Activated T-cell treated with anti-CD3 and anti-CD28 coated beads, Interleukin-2, amount 50 U/mL, for 72 hours (primary cell): ENCODE data around the gene PDE7B. TPM values are rescaled to one million over a fixed set of nuclear protein-coding genes. Genes with fewer than 3 reads are reported as not detected.

Experiments used
- ATAC-seq, 2 donors: fragments of 150-1000 bp; cut with Tn5 transposase; replicated peaks in 1 of 2; 2 replicates each; pipeline ENCODE4 v1.10.0; 2021; ENCODE audit warnings: moderate library complexity in 2 of 2, mild to moderate bottlenecking in 1 of 2
- DNase-seq, 2 donors: peaks; one replicate each; pipeline ENCODE4 v3.0.0; 2021 to 2022; ENCODE audit warnings: mixed read lengths in 1 of 2
- H3K27ac Mint-ChIP-seq: one replicate; pipeline ENCODE4 v1.8.0; 2022; ENCODE audit warnings: mild to moderate bottlenecking, moderate library complexity, mixed read lengths
- H3K27me3 Mint-ChIP-seq: one replicate; pipeline ENCODE4 v1.8.0; 2022; ENCODE audit warnings: low read depth, mixed read lengths
- H3K36me3 Mint-ChIP-seq, 2 donors: one replicate each; pipeline ENCODE4 v1.8.0; 2022; ENCODE audit warnings: mixed read lengths in 2 of 2, mild to moderate bottlenecking in 1 of 2; ENCODE audit not compliant: insufficient read depth in 2 of 2
- H3K4me1 Mint-ChIP-seq: one replicate; pipeline ENCODE4 v1.8.0; 2022; ENCODE audit warnings: low read depth, mixed read lengths
- H3K4me3 Mint-ChIP-seq, 2 donors: one replicate each; pipeline ENCODE4 v1.8.0; 2022; ENCODE audit warnings: mild to moderate bottlenecking in 2 of 2, mixed read lengths in 2 of 2, moderate library complexity in 2 of 2
- H3K9me3 Mint-ChIP-seq, 2 donors: one replicate each; pipeline ENCODE4 v1.8.0; 2022; ENCODE audit warnings: mixed read lengths in 2 of 2
- total RNA-seq, 2 donors: library from RNA; stranded (reverse); gene quantifications; one replicate each; pipeline ENCODE4 v1.2.3, GENCODE V29; 2022

Gene PDE7B
- total RNA-seq, 2 donors from 2014 or later = 1.00 to 4.2 TPM

GRCh38 chr6:135935941-135936601 lies 84.6 kb downstream of the PDE7B start:
- Mint-ChIP-seq H3K9me3 (no peaks in the 10 kb centered on the region), H3K27ac (no peak overlapping the region), H3K27me3 (peaks cover 5% of the 10 kb centered on the region), H3K4me1 (no peaks in the 10 kb centered on the region), H3K36me3 (no peaks in the 10 kb centered on the region), H3K4me3 (no peak overlapping the region)
- DNase-seq (no peak), ATAC-seq (no peak)

DNA sequence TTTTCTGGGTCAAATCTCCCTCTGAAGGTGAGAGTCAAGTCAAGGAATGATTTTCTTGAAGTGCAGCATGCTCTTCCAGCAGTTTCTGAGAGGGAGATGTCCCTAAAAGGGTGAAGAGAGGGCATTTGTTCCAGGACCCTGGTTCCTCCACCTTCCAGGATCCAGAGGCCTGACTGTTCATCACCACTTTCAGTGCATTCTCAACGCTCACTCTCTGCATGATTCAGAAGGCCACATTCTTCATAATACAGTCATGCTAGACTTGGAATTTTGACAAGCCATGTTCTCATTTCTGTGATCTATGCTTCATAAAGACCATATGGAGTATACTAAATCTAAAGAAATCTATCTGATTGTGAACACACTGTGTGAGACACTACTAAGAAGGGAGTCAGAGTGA lies 85.1 kb downstream of the PDE7B start:
- Mint-ChIP-seq H3K27ac (no peak overlapping the region), H3K9me3 (no peaks in the 10 kb centered on the region), H3K4me1 (no peaks in the 10 kb centered on the region), H3K4me3 (no peak overlapping the region), H3K36me3 (no peaks in the 10 kb centered on the region), H3K27me3 (peaks cover 5% of the 10 kb centered on the region)
- ATAC-seq = no peak
- DNase-seq = no peak

DNA sequence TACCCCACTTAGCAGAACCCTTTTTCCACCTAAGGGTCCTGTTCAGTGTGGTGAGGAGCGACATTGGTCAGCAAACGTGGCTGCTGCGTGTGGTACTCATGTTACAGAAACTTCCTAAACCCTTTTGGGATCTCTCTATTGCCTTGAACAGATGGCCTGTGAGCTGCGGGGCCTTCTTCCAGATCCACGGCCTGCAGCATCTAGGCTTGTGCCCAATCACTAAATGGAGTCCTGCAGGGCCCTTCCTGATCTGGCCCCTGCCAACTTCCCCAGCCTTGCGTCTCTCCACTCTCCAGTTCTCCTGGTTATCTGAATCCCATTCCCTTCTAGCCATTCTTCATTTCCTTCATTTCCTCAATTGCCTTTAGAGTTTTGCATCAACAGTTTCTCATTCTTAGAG lies 85.6 kb downstream of the PDE7B start:
- no peak for DNase-seq
- no peaks in the 10 kb centered on the region for H3K4me1 Mint-ChIP-seq
- H3K27me3 Mint-ChIP-seq = peaks cover 5% of the 10 kb centered on the region
- no peak overlapping the region for H3K27ac Mint-ChIP-seq
- ATAC-seq = no peak
- H3K9me3 Mint-ChIP-seq = no peaks in the 10 kb centered on the region
- H3K36me3 Mint-ChIP-seq = no peaks in the 10 kb centered on the region
- H3K4me3 Mint-ChIP-seq = no peak overlapping the region

DNA sequence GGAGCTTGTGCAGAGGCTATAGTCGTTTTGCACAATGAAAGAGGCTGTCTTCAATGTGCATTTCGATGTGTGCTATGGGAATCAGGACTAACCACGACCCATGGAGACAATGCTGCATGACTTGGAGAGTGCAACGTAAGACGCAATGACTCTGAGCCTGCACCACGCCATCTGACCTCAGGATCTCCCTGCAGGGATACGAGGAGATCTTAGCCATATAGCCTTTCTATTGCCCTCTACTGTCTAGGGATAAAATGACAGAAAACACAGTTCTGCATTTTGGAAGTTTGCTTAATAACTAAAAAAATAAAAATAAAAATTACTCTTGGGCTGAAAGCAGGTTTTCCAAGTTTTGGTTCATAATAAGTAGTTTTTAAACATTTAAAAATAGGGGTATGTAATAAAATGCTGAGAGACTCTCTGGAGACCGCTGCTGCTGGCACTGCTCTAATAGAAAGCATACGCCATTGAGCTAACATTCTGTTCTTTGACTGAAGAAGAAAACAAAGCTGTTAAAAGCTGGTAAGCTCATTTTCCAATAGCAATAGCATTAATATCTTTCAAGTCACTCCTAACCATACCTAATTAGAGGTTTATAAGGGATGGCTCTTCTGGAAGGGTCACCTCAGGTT lies 87.2 kb downstream of the PDE7B start:
- Mint-ChIP-seq H3K9me3 (no peaks in the 10 kb centered on the region), H3K4me3 (no peak overlapping the region), H3K27me3 (peaks cover 5% of the 10 kb centered on the region), H3K36me3 (no peaks in the 10 kb centered on the region), H3K27ac (no peak overlapping the region), H3K4me1 (no peaks in the 10 kb centered on the region)
- ATAC-seq = no peak
- no peak for DNase-seq

DNA sequence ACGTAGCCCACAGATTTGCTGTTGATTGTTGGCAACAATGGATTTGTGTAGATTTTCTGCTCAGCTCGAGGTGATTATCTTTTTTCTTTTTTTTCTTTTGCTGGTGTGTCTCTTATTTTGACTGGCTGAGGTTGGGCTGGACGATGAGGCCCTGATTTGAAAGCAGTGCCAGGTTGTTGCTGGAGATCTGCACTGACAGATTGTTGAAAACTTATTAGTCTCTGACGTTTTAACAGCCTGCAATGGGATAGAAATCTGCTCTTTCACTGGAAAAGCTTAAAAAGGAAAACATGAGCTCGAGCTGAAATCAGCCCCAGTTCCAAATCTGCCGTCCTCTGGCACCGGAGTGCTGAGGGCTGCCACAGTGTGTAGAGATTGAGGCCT lies 87.7 kb downstream of the PDE7B start:
- Mint-ChIP-seq H3K27ac (no peak overlapping the region), H3K4me3 (no peak overlapping the region), H3K27me3 (peaks cover 5% of the 10 kb centered on the region), H3K9me3 (no peaks in the 10 kb centered on the region), H3K36me3 (no peaks in the 10 kb centered on the region), H3K4me1 (no peaks in the 10 kb centered on the region)
- DNase-seq = no peak
- no peak for ATAC-seq

GRCh38 chr6:135940616-135941167 lies 89.2 kb downstream of the PDE7B start:
- ATAC-seq = no peak
- Mint-ChIP-seq H3K27ac (no peak overlapping the region), H3K4me3 (no peak overlapping the region), H3K27me3 (peaks cover 5% of the 10 kb centered on the region), H3K4me1 (no peaks in the 10 kb centered on the region), H3K9me3 (no peaks in the 10 kb centered on the region), H3K36me3 (no peaks in the 10 kb centered on the region)
- no peak for DNase-seq

DNA sequence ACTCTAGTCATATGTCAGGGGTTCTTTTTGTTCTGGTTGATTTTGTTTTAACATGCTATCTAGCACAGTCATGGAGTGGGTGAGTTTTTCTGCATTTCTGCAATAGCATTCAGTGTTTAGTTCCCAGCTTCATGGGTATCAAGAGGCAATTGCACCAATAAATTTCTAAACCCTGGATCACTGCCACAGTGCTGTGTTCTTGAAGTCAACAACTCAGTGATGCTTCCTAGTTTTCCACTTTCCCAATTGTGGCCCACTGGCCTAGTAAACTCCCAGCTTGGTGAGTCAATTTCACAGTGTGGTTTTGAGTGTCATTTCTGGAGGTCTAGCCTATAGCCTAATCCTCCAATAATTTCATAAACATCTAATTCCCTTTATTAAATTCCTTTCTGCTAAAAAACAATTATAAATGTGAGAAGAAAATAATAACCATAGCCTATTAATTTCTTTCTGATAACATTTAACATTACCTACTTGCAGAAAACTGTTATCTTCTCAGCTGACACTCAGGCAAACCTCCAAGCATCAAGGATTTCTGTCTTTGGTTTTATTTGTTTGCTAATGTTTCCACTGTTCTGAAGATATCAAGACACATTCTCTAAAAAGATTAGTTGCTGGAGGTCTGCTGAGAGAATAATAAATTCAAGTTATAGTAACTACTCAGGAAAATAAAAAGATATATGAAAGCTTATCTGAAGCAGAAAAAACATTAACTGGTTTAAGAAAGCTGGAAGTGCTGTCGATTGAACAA lies 89.9 kb downstream of the PDE7B start:
- ATAC-seq (no peak), DNase-seq (no peak)
- Mint-ChIP-seq H3K9me3 (no peaks in the 10 kb centered on the region), H3K4me1 (no peaks in the 10 kb centered on the region), H3K27ac (no peak overlapping the region), H3K4me3 (no peak overlapping the region), H3K27me3 (peaks cover 5% of the 10 kb centered on the region), H3K36me3 (no peaks in the 10 kb centered on the region)

DNA sequence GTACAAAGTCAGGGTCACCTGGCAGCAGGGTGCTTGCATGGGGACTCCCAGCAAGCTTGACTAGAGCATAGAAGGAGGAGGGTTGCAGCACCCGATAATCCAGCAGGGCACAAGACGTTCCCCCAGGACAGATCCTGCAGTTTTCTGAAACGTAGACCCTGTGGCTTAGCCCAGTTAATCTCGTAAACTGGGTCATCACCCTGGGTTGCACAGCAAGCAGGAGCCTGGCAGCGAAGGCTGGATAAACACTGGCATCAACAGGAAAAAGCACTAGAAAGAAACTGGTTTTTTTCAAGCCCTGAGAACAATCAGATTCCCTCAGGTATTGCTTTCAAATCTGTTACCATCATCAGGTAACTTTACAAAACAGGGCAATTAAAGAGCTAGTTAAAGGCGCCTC lies 92.6 kb downstream of the PDE7B start:
- Mint-ChIP-seq H3K27me3 (peaks cover 5% of the 10 kb centered on the region), H3K9me3 (no peaks in the 10 kb centered on the region), H3K36me3 (no peaks in the 10 kb centered on the region), H3K27ac (no peak overlapping the region), H3K4me1 (no peaks in the 10 kb centered on the region), H3K4me3 (no peak overlapping the region)
- DNase-seq = no peak
- no peak for ATAC-seq

DNA sequence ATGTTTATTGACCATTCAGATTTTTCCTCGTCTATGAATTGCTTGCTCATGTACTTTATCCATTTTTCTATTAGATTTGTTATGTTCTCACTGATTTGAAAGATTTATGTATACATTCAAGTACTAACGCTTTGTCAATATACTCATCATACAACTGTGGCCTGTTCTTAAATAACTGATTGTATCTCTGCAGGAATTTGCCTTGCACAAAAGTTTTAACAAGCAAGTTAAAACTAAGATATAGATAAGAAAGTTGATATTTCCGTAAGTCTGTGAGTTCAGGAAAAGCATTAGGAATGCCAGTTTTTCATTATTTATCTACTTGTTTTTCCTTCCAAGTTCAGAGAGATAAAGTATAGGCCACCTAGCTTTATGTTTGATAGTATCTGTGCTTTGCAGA lies 95.2 kb downstream of the PDE7B start:
- Mint-ChIP-seq H3K9me3 (no peaks in the 10 kb centered on the region), H3K36me3 (no peaks in the 10 kb centered on the region), H3K4me1 (no peaks in the 10 kb centered on the region), H3K27me3 (no peaks in the 10 kb centered on the region), H3K4me3 (no peak overlapping the region), H3K27ac (no peak overlapping the region)
- ATAC-seq = no peak
- no peak for DNase-seq

DNA sequence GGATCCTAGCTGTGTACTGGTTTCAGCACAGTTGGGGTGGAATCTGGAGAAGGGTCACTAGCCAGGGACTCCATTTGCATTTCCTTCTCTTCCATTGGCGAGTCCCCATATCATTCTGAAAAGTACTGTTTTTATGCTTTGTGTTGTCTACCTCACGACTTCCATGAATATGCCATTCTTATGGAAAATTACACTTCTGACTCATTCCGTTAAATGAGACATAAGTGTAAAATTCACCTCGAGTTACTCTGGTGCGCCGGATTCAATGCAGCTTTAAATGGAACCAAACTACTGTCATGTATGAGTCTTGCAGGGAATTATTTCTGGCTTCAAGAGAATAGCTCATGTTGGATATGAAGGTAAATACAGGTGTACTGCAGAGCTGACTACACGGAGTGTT lies 99.2 kb downstream of the PDE7B start:
- no peaks in the 10 kb centered on the region for H3K27me3 Mint-ChIP-seq
- no peaks in the 10 kb centered on the region for H3K4me1 Mint-ChIP-seq
- no peak for ATAC-seq

DNA sequence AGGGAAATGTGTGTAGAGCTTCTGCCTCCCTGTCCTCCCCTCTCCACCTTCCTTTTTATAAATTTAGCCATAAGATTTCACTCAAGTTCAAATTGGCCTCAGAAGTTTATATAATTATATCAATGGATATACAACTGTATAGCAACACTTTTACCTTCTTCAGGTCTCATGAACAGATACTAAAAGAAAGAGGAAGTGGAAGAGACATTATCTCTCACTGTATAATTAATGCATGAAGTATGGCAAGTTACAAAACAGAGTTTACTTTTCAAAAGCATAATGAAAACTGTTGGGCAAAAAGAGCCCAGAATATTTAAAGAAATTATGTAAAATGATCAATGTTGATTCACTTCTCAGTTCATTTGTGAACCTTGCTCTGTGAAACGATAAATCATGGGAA lies 99.7 kb downstream of the PDE7B start:
- no peaks in the 10 kb centered on the region for H3K9me3 Mint-ChIP-seq
- H3K27me3 Mint-ChIP-seq = no peaks in the 10 kb centered on the region
- H3K4me1 Mint-ChIP-seq = no peaks in the 10 kb centered on the region
- H3K27ac Mint-ChIP-seq = no peak overlapping the region
- ATAC-seq (no peak), DNase-seq (no peak)
- no peaks in the 10 kb centered on the region for H3K36me3 Mint-ChIP-seq
- no peak overlapping the region for H3K4me3 Mint-ChIP-seq

More for the DNA sequence above, 99.2 kb downstream of the PDE7B start:
- Mint-ChIP-seq H3K4me3 (no peak overlapping the region), H3K9me3 (no peaks in the 10 kb centered on the region), H3K27ac (no peak overlapping the region), H3K36me3 (no peaks in the 10 kb centered on the region)
- no peak for DNase-seq

DNA sequence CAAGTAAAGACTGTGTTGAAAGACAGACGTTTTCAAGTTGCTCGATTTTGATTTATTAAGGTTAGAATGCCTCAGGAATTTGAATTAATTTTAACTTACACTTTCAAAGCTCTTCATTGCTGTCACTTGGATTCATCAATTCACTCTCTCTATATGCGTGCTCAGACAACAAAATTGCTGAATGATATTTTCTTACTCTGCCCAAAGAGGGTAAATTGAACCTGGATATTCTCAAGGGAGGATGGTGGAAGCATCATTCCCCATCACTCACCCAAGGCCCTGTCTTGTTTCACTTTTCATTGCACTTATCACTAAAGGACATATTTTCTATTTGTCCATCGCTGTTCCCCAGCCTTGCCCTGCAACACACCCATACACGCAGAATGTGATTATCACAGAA lies 102.3 kb downstream of the PDE7B start:
- H3K27ac Mint-ChIP-seq = no peak overlapping the region
- no peak overlapping the region for H3K4me3 Mint-ChIP-seq
- H3K27me3 Mint-ChIP-seq = no peaks in the 10 kb centered on the region
- DNase-seq (no peak), ATAC-seq (no peak)
- no peaks in the 10 kb centered on the region for H3K9me3 Mint-ChIP-seq
- H3K36me3 Mint-ChIP-seq = no peaks in the 10 kb centered on the region
- H3K4me1 Mint-ChIP-seq = no peaks in the 10 kb centered on the region

GRCh38 chr6:135955099-135955498 lies 103.6 kb downstream of the PDE7B start:
- H3K9me3 Mint-ChIP-seq = no peaks in the 10 kb centered on the region
- DNase-seq (no peak), ATAC-seq (no peak)
- no peaks in the 10 kb centered on the region for H3K36me3 Mint-ChIP-seq
- H3K27me3 Mint-ChIP-seq = no peaks in the 10 kb centered on the region
- no peak overlapping the region for H3K27ac Mint-ChIP-seq
- no peak overlapping the region for H3K4me3 Mint-ChIP-seq
- no peaks in the 10 kb centered on the region for H3K4me1 Mint-ChIP-seq
